Measurements from ENCODE around the gene SLC6A7.
"Not testable (repeated sequence)": the region's sequence is repeated elsewhere in the genome, so short reads cannot be mapped to it uniquely, and the experiment has no call there.

Gene SLC6A7

GRCh38 chr5:150242251-150242894, 52.5 kb downstream of the SLC6A7 start:
- no peak for DNase-seq (ENCODE audit: insufficient read length, low spot score)
- no peak for FAIRE-seq
- no peak for TF ChIP-seq POLR2A (IDR thresholded peaks at IDR 0.05; ENCODE audit: low read depth, low read length)
- no peak for TF ChIP-seq POLR2AphosphoS5 (IDR thresholded peaks at IDR 0.05; ENCODE audit: low read depth, low read length)
- no peak for TF ChIP-seq PAX5 (IDR thresholded peaks at IDR 0.05; ENCODE audit: insufficient read depth, low read length, severe bottlenecking)
- TF ChIP-seq POU2F2 (IDR thresholded peaks at IDR 0.05; ENCODE audit: low read depth, low read length) = no peak
- no peak for TF ChIP-seq TAF1 (IDR thresholded peaks at IDR 0.05; ENCODE audit: low read depth, low read length)
- TF ChIP-seq SPI1 (IDR thresholded peaks at IDR 0.05; ENCODE audit: low read depth, low read length) = no peak

- FAIRE-seq (no peak), DNase-seq (ENCODE audit: insufficient read length, low spot score) (no peak)
- TF ChIP-seq POLR2A (IDR thresholded peaks at IDR 0.05; ENCODE audit: low read depth, low read length) = no peak
- TF ChIP-seq POU2F2 (IDR thresholded peaks at IDR 0.05; ENCODE audit: low read depth, low read length) = no peak
- TF ChIP-seq POLR2AphosphoS5 (IDR thresholded peaks at IDR 0.05; ENCODE audit: low read depth, low read length) = no peak
- no peak for TF ChIP-seq PAX5 (IDR thresholded peaks at IDR 0.05; ENCODE audit: insufficient read depth, low read length, severe bottlenecking)
- no peak for TF ChIP-seq TAF1 (IDR thresholded peaks at IDR 0.05; ENCODE audit: low read depth, low read length)
- no peak for TF ChIP-seq SPI1 (IDR thresholded peaks at IDR 0.05; ENCODE audit: low read depth, low read length)
Measured at GRCh38 chr5:150243590-150243989, 53.7 kb downstream of the SLC6A7 start.

- no peak for DNase-seq (ENCODE audit: insufficient read length, low spot score)
- no peak for FAIRE-seq
- TF ChIP-seq POLR2AphosphoS5 (IDR thresholded peaks at IDR 0.05; ENCODE audit: low read depth, low read length) (no peak), PAX5 (IDR thresholded peaks at IDR 0.05; ENCODE audit: insufficient read depth, low read length, severe bottlenecking) (no peak), TAF1 (IDR thresholded peaks at IDR 0.05; ENCODE audit: low read depth, low read length) (no peak), POU2F2 (IDR thresholded peaks at IDR 0.05; ENCODE audit: low read depth, low read length) (no peak), SPI1 (IDR thresholded peaks at IDR 0.05; ENCODE audit: low read depth, low read length) (no peak), POLR2A (IDR thresholded peaks at IDR 0.05; ENCODE audit: low read depth, low read length) (no peak)
Measured at GRCh38 chr5:150244209-150244608, 54.3 kb downstream of the SLC6A7 start.

- FAIRE-seq (no peak), DNase-seq (ENCODE audit: insufficient read length, low spot score) (no peak)
- TF ChIP-seq POLR2A (IDR thresholded peaks at IDR 0.05; ENCODE audit: low read depth, low read length) = no peak
- TF ChIP-seq PAX5 (IDR thresholded peaks at IDR 0.05; ENCODE audit: insufficient read depth, low read length, severe bottlenecking) = no peak
- TF ChIP-seq TAF1 (IDR thresholded peaks at IDR 0.05; ENCODE audit: low read depth, low read length) = no peak
- TF ChIP-seq POLR2AphosphoS5 (IDR thresholded peaks at IDR 0.05; ENCODE audit: low read depth, low read length) = no peak
- TF ChIP-seq POU2F2 (IDR thresholded peaks at IDR 0.05; ENCODE audit: low read depth, low read length) = no peak
- TF ChIP-seq SPI1 (IDR thresholded peaks at IDR 0.05; ENCODE audit: low read depth, low read length) = no peak
Measured at GRCh38 chr5:150245111-150245789, 55.4 kb downstream of the SLC6A7 start.

- FAIRE-seq = no peak
- no peak for DNase-seq (ENCODE audit: insufficient read length, low spot score)
Measured at GRCh38 chr5:150245808-150246207, 55.9 kb downstream of the SLC6A7 start.

GRCh38 chr5:150246429-150246828, 56.6 kb downstream of the SLC6A7 start:
- FAIRE-seq = no peak
- DNase-seq (ENCODE audit: insufficient read length, low spot score) = no peak
- no peak for TF ChIP-seq PAX5 (IDR thresholded peaks at IDR 0.05; ENCODE audit: insufficient read depth, low read length, severe bottlenecking)
- TF ChIP-seq TAF1 (IDR thresholded peaks at IDR 0.05; ENCODE audit: low read depth, low read length) = no peak
- no peak for TF ChIP-seq POLR2AphosphoS5 (IDR thresholded peaks at IDR 0.05; ENCODE audit: low read depth, low read length)
- no peak for TF ChIP-seq SPI1 (IDR thresholded peaks at IDR 0.05; ENCODE audit: low read depth, low read length)
- no peak for TF ChIP-seq POU2F2 (IDR thresholded peaks at IDR 0.05; ENCODE audit: low read depth, low read length)
- TF ChIP-seq POLR2A (IDR thresholded peaks at IDR 0.05; ENCODE audit: low read depth, low read length) = no peak

More at GRCh38 chr5:150245808-150246207, 55.9 kb downstream of the SLC6A7 start:
- TF ChIP-seq PAX5 (IDR thresholded peaks at IDR 0.05; ENCODE audit: insufficient read depth, low read length, severe bottlenecking) = no peak
- no peak for TF ChIP-seq POU2F2 (IDR thresholded peaks at IDR 0.05; ENCODE audit: low read depth, low read length)
- TF ChIP-seq TAF1 (IDR thresholded peaks at IDR 0.05; ENCODE audit: low read depth, low read length) = no peak
- TF ChIP-seq POLR2AphosphoS5 (IDR thresholded peaks at IDR 0.05; ENCODE audit: low read depth, low read length) = no peak
- TF ChIP-seq POLR2A (IDR thresholded peaks at IDR 0.05; ENCODE audit: low read depth, low read length) = no peak
- no peak for TF ChIP-seq SPI1 (IDR thresholded peaks at IDR 0.05; ENCODE audit: low read depth, low read length)

GRCh38 chr5:150246835-150247234, 57.0 kb downstream of the SLC6A7 start:
- DNase-seq (ENCODE audit: insufficient read length, low spot score) (no peak), FAIRE-seq (no peak)
- no peak for TF ChIP-seq POLR2AphosphoS5 (IDR thresholded peaks at IDR 0.05; ENCODE audit: low read depth, low read length)
- TF ChIP-seq TAF1 (IDR thresholded peaks at IDR 0.05; ENCODE audit: low read depth, low read length) = no peak
- no peak for TF ChIP-seq POLR2A (IDR thresholded peaks at IDR 0.05; ENCODE audit: low read depth, low read length)
- no peak for TF ChIP-seq SPI1 (IDR thresholded peaks at IDR 0.05; ENCODE audit: low read depth, low read length)
- no peak for TF ChIP-seq PAX5 (IDR thresholded peaks at IDR 0.05; ENCODE audit: insufficient read depth, low read length, severe bottlenecking)
- no peak for TF ChIP-seq POU2F2 (IDR thresholded peaks at IDR 0.05; ENCODE audit: low read depth, low read length)

GRCh38 chr5:150247726-150248125, 57.9 kb downstream of the SLC6A7 start:
- TF ChIP-seq SPI1 (IDR thresholded peaks at IDR 0.05; ENCODE audit: low read depth, low read length) = no peak
- no peak for TF ChIP-seq POLR2AphosphoS5 (IDR thresholded peaks at IDR 0.05; ENCODE audit: low read depth, low read length)
- TF ChIP-seq POLR2A (IDR thresholded peaks at IDR 0.05; ENCODE audit: low read depth, low read length) = no peak
- no peak for TF ChIP-seq PAX5 (IDR thresholded peaks at IDR 0.05; ENCODE audit: insufficient read depth, low read length, severe bottlenecking)
- no peak for TF ChIP-seq TAF1 (IDR thresholded peaks at IDR 0.05; ENCODE audit: low read depth, low read length)
- FAIRE-seq (no peak), DNase-seq (ENCODE audit: insufficient read length, low spot score) (no peak)

GRCh38 chr5:150248493-150248892, 58.6 kb downstream of the SLC6A7 start:
- not testable (repeated sequence) for DNase-seq (ENCODE audit: insufficient read length, low spot score); FAIRE-seq
